Measurements from ENCODE around the gene BORCS6. TPM values are rescaled to one million over a fixed set of nuclear protein-coding genes. Genes with fewer than 3 reads are reported as not detected.

BORCS6 gene
- total RNA-seq, 1 donor from 2014 or later: 4.8 TPM

DNA sequence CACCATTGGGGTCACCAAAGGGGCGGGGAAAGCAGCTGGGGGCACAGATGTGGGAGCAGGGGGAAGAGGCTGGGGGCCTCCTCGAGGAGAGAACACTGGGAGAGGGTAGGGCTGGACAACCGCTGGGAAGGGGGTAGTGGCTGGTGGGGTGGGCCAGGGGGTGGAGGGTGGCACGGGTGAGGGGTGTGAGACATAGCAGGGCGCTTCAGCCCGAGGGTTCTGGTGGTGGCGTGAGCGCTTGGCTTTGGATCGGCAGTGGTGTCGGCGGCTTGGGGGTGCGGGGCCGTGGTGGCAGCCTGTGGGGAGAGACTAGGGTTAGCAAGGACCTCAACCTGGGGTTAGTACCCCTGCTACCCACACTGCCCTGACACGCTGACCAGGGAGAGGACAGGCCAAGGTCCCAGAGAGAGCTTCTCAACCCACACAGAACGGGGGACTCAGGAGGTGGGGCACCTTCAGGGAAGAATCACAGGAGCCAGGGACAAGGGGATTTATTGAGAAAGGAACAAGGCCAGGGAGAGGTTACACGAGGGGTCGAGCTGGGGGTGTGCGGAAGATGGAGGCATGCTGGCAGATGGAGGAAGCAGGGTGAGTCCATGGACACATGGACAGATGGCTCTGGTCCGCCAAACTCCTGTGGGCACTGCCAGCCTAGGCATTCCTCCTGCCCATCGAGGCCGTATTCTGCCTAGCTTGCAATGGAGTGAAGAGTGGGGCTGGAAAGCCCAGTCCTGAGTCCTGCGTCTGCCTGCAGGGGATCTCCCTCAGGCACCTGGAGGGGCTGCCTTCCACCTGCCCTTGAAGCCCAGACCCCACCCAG, 46.2 kb downstream of the BORCS6 start:
- no peak for TF ChIP-seq CTCF (conservative IDR thresholded peaks at IDR 0.05)
- H3K27ac Mint-ChIP-seq: no peak overlapping the region
- no peaks in the 10 kb centered on the region for H3K9me3 Mint-ChIP-seq
- H3K4me3 Mint-ChIP-seq: no peak overlapping the region
- peak; percentile 64 for DNase-seq (ENCODE audit: extremely low spot score, unreplicated experiment)
- H3K36me3 Mint-ChIP-seq: no peaks in the 10 kb centered on the region
- no peaks in the 10 kb centered on the region for H3K4me1 Mint-ChIP-seq (ENCODE audit: unreplicated experiment)
- H3K27me3 Mint-ChIP-seq: no peaks in the 10 kb centered on the region

DNA sequence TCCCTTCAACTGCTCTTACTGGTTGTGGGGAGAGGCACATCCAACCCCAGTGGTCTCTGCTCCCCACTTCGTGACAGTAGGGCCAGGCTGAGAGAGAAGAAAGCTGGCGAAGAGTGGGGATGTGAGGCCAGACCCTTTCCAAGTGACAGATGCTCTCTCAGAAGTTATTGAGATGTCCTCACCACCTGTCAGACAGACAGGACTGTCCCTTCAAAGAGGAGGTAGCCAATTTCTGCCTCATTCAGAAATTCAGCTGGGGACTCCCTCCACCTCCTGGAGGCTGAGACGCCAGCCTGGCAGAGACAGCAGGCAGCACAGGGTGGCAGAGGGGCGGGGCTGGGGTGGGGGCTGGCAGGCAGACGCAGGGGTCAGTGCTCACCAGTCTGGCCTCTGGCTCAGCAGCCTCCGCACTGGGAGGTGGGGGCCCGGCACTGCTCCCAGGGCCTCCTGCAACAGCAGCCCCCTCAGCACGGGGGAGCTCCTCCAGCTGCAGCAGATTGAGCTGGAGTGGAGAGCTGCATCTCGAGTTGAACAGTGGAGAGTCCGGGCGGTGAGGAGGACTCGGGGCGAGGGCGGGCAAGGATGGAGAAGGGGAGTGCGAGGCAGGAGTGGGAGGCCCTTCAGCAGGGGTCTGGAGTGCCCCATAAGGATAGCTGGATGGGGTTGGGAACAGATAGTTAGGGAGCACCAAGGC, 46.9 kb downstream of the BORCS6 start:
- H3K27me3 Mint-ChIP-seq: no peaks in the 10 kb centered on the region
- DNase-seq (ENCODE audit: extremely low spot score, unreplicated experiment): peak; percentile 65
- H3K9me3 Mint-ChIP-seq: no peaks in the 10 kb centered on the region
- no peak for TF ChIP-seq CTCF (conservative IDR thresholded peaks at IDR 0.05)
- H3K27ac Mint-ChIP-seq: no peak overlapping the region
- no peak overlapping the region for H3K4me3 Mint-ChIP-seq
- H3K36me3 Mint-ChIP-seq: no peaks in the 10 kb centered on the region
- no peaks in the 10 kb centered on the region for H3K4me1 Mint-ChIP-seq (ENCODE audit: unreplicated experiment)

- Mint-ChIP-seq H3K36me3 (no peaks in the 10 kb centered on the region), H3K4me3 (no peak overlapping the region), H3K4me1 (ENCODE audit: unreplicated experiment) (no peaks in the 10 kb centered on the region), H3K27me3 (no peaks in the 10 kb centered on the region), H3K9me3 (no peaks in the 10 kb centered on the region), H3K27ac (no peak overlapping the region)
- no peak for DNase-seq (ENCODE audit: extremely low spot score, unreplicated experiment)
- TF ChIP-seq CTCF (conservative IDR thresholded peaks at IDR 0.05): no peak
These were observed 47.7 kb downstream of the BORCS6 start for GRCh38 chr17:8142158-8142886.

DNA sequence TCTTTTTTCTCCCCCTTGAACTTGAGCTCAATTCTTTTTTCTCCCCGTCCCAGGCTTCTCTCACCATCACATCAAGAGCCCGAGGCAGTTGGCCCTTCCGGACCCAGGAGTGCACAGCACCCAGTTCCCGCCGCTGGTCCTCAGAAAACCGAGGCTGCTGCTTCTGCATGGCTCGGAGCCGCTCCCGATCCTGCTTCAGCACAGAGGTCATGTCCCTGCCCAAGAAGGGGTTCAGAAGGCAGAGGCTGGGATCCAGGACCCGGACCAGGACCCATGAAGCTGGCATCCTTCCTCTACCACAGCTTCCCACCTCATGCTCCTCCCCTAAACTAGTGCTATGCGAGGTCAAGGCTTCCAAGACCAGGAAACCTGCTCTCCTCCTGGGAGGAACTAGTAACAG, 48.2 kb downstream of the BORCS6 start:
- no peak for DNase-seq (ENCODE audit: extremely low spot score, unreplicated experiment)
- Mint-ChIP-seq H3K27me3 (no peaks in the 10 kb centered on the region), H3K9me3 (no peaks in the 10 kb centered on the region), H3K4me3 (no peak overlapping the region), H3K4me1 (ENCODE audit: unreplicated experiment) (no peaks in the 10 kb centered on the region), H3K36me3 (no peaks in the 10 kb centered on the region), H3K27ac (no peak overlapping the region)
- no peak for TF ChIP-seq CTCF (conservative IDR thresholded peaks at IDR 0.05)

DNA sequence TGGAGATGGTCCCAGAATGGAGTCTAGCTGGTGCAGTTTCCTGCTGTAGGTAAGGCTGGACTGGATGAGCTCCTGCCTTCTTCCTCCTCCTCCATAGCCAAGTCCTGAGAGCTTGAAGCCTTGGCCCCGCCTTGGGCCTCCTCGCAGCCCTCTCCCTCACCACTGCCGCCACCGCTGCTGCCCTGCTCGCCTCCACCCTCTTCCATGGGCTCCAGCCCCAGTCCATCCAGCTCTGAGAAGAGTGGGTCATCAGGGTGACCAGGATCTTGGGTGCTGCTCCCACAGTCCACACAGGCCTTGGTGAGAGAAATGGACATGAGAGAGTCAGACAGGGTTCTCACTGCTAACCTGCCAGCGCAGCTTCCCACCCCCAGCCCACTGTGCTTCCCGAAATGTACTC, 48.9 kb downstream of the BORCS6 start:
- H3K4me3 Mint-ChIP-seq: no peak overlapping the region
- no peak for TF ChIP-seq CTCF (conservative IDR thresholded peaks at IDR 0.05)
- no peaks in the 10 kb centered on the region for H3K9me3 Mint-ChIP-seq
- H3K36me3 Mint-ChIP-seq: no peaks in the 10 kb centered on the region
- H3K27me3 Mint-ChIP-seq: no peaks in the 10 kb centered on the region
- H3K27ac Mint-ChIP-seq: no peak overlapping the region
- no peak for DNase-seq (ENCODE audit: extremely low spot score, unreplicated experiment)
- no peaks in the 10 kb centered on the region for H3K4me1 Mint-ChIP-seq (ENCODE audit: unreplicated experiment)

All from type B pancreatic cell (in vitro differentiated cells).